Endodermal cell (in vitro differentiated cells): Measurements from ENCODE around the gene BFSP2. TPM values are rescaled to one million over a fixed set of nuclear protein-coding genes. Genes with fewer than 3 reads are reported as not detected.

Source experiments
- DNase-seq: peaks from one replicate; pipeline ENCODE4 v3.0.0-alpha.2; 2017
- H3K27ac ChIP-seq: 2 replicates; pipeline ENCODE4 v1.5.1; 2013; ENCODE audit warnings: mild to moderate bottlenecking, low read depth, low read length, moderate library complexity
- H3K27me3 ChIP-seq: 2 replicates; pipeline ENCODE4 v1.6.1; 2013; ENCODE audit warnings: mild to moderate bottlenecking, low read length, moderate library complexity; ENCODE audit not compliant: insufficient read depth, control insufficient read depth, poor library complexity, severe bottlenecking
- H3K36me3 ChIP-seq: 2 replicates; pipeline ENCODE4 v1.7.0; 2013; ENCODE audit warnings: mild to moderate bottlenecking, low read length, moderate library complexity; ENCODE audit not compliant: control insufficient read depth, insufficient read depth
- H3K4me1 ChIP-seq: one replicate; pipeline ENCODE4 v1.7.0; 2013; ENCODE audit warnings: low read length; ENCODE audit not compliant: control insufficient read depth, insufficient read depth
- H3K4me3 ChIP-seq: 2 replicates; pipeline ENCODE4 v1.5.1; 2013; ENCODE audit warnings: mild to moderate bottlenecking, low read length, moderate library complexity
- H3K9ac ChIP-seq: 2 replicates; pipeline ENCODE4 v1.6.1; 2013; ENCODE audit warnings: mild to moderate bottlenecking, low read length, moderate library complexity; ENCODE audit not compliant: poor library complexity, severe bottlenecking; ENCODE audit errors: extremely low read depth
- H3K9me3 ChIP-seq: 2 replicates; pipeline ENCODE4 v1.6.1; 2013; ENCODE audit warnings: mild to moderate bottlenecking, low read length, moderate library complexity; ENCODE audit not compliant: control insufficient read depth
- H3K27ac Mint-ChIP-seq: 2 replicates; pipeline ENCODE4 v1.8.0; 2020; ENCODE audit warnings: mixed read lengths
- H3K27me3 Mint-ChIP-seq: 2 replicates; pipeline ENCODE4 v1.8.0; 2021; ENCODE audit warnings: mild to moderate bottlenecking, mixed read lengths; ENCODE audit not compliant: insufficient read depth
- H3K36me3 Mint-ChIP-seq: 2 replicates; pipeline ENCODE4 v1.8.0; 2020; ENCODE audit warnings: low read depth, mixed read lengths
- H3K4me1 Mint-ChIP-seq: 2 replicates; pipeline ENCODE4 v1.8.0; 2020; ENCODE audit warnings: mixed read lengths
- H3K4me3 Mint-ChIP-seq: 2 replicates; pipeline ENCODE4 v1.8.0; 2020; ENCODE audit warnings: mild to moderate bottlenecking, moderate library complexity, mixed read lengths
- H3K9me3 Mint-ChIP-seq: 2 replicates; pipeline ENCODE4 v1.8.0; 2020; ENCODE audit warnings: mild to moderate bottlenecking, mixed read lengths
- WGBS, 2 experiments: methylation state at CpG; one replicate each; pipeline versions ENCODE4 v1.1.5 to v1.1.7; 2013; ENCODE audit warnings: missing lambda C conversion rate in 2 of 2, mixed read lengths in 1 of 2; ENCODE audit not compliant: insufficient coverage in 1 of 2, insufficient read length in 1 of 2; 5-methylcytosine and 5-hydroxymethylcytosine counted together
- total RNA-seq, 2 donors: library from RNA; stranded (reverse); fragmentation: NEBNext Ultra II Directional in 1 of 2; extraction: Animal tissue kit (Norgen Biotek cat#: 25700) in 1 of 2; gene quantifications; 2 replicates in 1 of 2; 3 replicates in 1 of 2; pipeline ENCODE4 v1.2.1, GENCODE V29; 2021
- TF ChIP-seq, protein P1 (sequence below): fragments of 200-600 bp; sonication (generic); conservative IDR thresholded peaks from 2 replicates; pipeline ENCODE4 v1.5.0; 2021; ENCODE audit warnings: antibody characterized with exemption, mild to moderate bottlenecking

The BFSP2 gene
- total RNA-seq, 2 donors from 2014 or later, result not detected

- H3K9ac ChIP-seq, result no peak overlapping the region
- WGBS, 2 experiments, result 91 to 92% methylated on average over 8 to 9 of the region's 9 CpGs
- H3K27ac ChIP-seq, result no peak overlapping the region
- TF ChIP-seq, protein P1, sequence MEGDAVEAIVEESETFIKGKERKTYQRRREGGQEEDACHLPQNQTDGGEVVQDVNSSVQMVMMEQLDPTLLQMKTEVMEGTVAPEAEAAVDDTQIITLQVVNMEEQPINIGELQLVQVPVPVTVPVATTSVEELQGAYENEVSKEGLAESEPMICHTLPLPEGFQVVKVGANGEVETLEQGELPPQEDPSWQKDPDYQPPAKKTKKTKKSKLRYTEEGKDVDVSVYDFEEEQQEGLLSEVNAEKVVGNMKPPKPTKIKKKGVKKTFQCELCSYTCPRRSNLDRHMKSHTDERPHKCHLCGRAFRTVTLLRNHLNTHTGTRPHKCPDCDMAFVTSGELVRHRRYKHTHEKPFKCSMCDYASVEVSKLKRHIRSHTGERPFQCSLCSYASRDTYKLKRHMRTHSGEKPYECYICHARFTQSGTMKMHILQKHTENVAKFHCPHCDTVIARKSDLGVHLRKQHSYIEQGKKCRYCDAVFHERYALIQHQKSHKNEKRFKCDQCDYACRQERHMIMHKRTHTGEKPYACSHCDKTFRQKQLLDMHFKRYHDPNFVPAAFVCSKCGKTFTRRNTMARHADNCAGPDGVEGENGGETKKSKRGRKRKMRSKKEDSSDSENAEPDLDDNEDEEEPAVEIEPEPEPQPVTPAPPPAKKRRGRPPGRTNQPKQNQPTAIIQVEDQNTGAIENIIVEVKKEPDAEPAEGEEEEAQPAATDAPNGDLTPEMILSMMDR, result no peak
- no peaks in the 10 kb centered on the region for H3K4me1 Mint-ChIP-seq
- no peaks in the 10 kb centered on the region for H3K4me1 ChIP-seq
- H3K4me3 ChIP-seq, result no peak overlapping the region
- no peaks in the 10 kb centered on the region for H3K36me3 ChIP-seq
- no peaks in the 10 kb centered on the region for H3K36me3 Mint-ChIP-seq
- DNase-seq, result no peak
- no peaks in the 10 kb centered on the region for H3K9me3 ChIP-seq
- H3K27me3 Mint-ChIP-seq, result peaks cover 2% of the 10 kb centered on the region
- H3K4me3 Mint-ChIP-seq, result no peak overlapping the region
- H3K27ac Mint-ChIP-seq, result no peak overlapping the region
- no peaks in the 10 kb centered on the region for H3K9me3 Mint-ChIP-seq
- no peaks in the 10 kb centered on the region for H3K27me3 ChIP-seq
Observed at GRCh38 chr3:133506215-133506901, 106.5 kb downstream of the BFSP2 start.

DNA sequence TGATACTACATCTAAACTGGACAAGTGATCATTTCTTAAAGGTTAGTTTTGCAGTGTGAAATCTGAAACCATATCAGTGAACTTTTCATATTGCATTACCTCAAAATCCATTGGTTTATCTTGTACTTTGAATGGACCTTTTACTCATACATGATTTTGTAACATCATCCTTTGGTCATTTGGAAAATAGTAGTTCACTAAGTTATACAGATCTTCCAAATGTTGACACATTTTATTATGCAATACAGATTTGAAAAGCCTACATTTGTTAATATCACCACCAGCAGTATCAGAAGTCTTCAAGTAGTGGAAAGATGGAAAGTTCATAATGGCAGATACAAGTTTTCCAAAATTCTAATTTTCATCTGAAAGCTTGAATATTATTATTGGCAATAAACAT, 109.6 kb downstream of the BFSP2 start:
- Histone ChIP-seq H3K9ac (no peak overlapping the region), H3K27ac (no peak overlapping the region), H3K4me1 (no peaks in the 10 kb centered on the region), H3K27me3 (no peaks in the 10 kb centered on the region), H3K9me3 (no peaks in the 10 kb centered on the region), H3K4me3 (no peak overlapping the region), H3K36me3 (no peaks in the 10 kb centered on the region)
- no peaks in the 10 kb centered on the region for H3K4me1 Mint-ChIP-seq
- no peak overlapping the region for H3K27ac Mint-ChIP-seq
- H3K27me3 Mint-ChIP-seq, result no peaks in the 10 kb centered on the region
- H3K4me3 Mint-ChIP-seq, result no peak overlapping the region
- no peak for DNase-seq
- TF ChIP-seq, protein P1, result no peak
- H3K9me3 Mint-ChIP-seq, result no peaks in the 10 kb centered on the region
- H3K36me3 Mint-ChIP-seq, result no peaks in the 10 kb centered on the region

GRCh38 chr3:133512416-133513089, 112.7 kb downstream of the BFSP2 start:
- WGBS, 2 experiments, result 91 to 100% methylated on average over 1 to 6 of the region's 6 CpGs
- no peak overlapping the region for H3K9ac ChIP-seq
- H3K4me3 Mint-ChIP-seq, result no peak overlapping the region
- no peaks in the 10 kb centered on the region for H3K36me3 ChIP-seq
- H3K27me3 ChIP-seq, result no peaks in the 10 kb centered on the region
- no peaks in the 10 kb centered on the region for H3K36me3 Mint-ChIP-seq
- no peaks in the 10 kb centered on the region for H3K4me1 Mint-ChIP-seq
- peak; percentile 17 for DNase-seq
- no peak overlapping the region for H3K4me3 ChIP-seq
- H3K27ac ChIP-seq, result no peak overlapping the region
- TF ChIP-seq, protein P1, result no peak
- no peaks in the 10 kb centered on the region for H3K9me3 Mint-ChIP-seq
- H3K4me1 ChIP-seq, result no peaks in the 10 kb centered on the region
- H3K27me3 Mint-ChIP-seq, result no peaks in the 10 kb centered on the region
- H3K9me3 ChIP-seq, result no peaks in the 10 kb centered on the region
- H3K27ac Mint-ChIP-seq, result no peak overlapping the region
